Femur (tissue), 1 donor: ENCODE data around the gene MCMBP.
"Not testable (repeated sequence)": the region's sequence is repeated elsewhere in the genome, so short reads cannot be mapped to it uniquely, and the experiment has no call there.

Experiments used
- DNase-seq: peaks from one replicate; pipeline ENCODE4 v3.0.0-alpha.2; 2017

Gene MCMBP

DNA sequence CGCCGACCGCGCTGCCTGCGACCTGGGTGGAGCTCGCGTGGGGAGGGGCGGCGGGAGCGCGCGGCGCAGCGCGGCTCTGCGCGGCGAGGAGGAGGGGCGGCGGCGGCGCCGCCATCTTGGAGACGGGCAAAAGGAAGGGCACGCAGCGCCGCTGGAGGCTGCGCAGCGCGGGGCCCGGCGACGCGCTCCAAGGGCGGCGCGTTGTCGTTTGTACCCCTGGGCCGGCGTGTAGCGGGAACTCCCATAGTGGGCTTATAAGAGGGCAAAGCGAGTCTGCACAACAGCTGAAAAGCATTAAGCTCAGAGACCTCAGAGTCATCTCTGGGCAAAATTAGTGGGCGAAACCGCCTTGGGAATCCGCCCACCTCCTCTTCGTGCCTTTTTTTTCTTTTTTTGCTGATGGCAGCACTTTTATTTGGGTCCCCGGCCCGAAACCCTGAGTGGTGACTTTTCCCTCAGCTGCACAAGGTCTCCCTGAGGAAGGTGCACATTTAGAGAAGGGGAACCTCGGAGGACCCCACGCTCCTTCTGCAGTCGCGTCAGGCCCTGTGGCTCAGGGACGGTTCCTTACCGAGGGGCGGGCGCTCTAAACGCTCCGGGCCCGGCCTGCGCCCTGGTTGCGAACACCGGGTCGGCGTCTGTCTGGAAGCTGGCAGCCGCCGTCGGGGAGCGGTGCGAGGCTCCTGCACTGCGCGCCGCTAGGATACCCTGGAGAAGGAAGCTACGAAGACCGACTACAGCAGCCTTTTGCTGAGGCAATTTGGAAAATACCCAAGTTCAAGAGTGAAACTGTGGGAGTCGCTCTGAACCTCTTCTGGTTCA, 428 bp upstream of the MCMBP start:
- DNase-seq, result peak; percentile 93

DNA sequence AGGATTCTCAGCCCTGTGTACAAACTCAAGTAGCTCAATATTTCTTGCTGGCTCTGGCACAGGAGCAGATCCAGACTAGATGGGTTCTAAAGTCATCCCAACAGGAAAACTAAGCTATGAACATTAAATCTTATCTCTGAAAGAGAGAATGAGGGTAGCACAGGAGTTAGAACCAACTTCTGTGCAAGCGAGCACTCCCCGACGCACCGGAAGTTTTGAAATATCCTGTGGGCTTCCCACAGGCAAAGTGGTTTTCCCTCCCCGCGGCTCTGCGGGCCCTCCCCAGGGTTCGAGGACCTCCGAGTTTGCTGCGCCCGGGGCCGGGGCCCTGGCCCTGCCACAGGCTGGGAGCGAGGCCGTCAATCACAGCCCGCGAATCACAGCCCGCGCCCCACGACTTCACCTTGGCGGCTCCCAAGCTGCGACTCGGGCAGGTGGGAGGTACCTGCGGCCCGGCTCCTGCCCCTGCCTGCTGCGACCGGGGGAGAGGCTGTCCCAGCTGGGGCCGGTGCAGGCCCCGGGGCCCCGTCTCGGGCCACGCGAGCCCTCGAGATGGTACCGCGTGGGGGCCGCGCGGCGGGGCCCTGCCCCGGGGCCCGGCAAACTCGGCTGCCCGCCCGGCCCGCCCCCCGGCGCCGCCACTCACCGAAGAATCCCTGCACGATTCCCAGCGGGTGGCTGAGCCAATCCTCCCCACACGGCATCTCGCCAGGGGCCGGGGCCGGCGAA, 598 bp downstream of the MCMBP start:
- DNase-seq, result peak; percentile 43

DNA sequence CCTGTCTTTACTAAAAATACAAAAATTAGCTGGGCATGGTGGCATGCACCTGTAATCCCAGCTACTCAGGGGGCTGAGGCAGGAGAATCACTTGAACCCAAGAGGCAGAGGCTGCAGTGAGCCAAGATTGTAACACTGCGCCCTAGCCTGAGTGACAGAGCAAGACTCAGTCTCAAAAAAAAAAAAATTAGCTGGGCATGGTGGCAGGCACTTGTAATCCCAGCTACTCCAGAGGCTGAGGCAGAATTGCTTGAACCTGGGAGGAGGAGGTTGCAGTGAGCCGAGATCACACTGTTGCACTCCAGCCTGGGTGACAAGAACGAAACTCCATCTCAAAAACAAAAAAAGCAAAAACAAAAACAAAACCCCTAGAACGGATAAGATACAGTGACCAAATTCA, 3.2 kb downstream of the MCMBP start:
- DNase-seq, result not testable (repeated sequence)

DNA sequence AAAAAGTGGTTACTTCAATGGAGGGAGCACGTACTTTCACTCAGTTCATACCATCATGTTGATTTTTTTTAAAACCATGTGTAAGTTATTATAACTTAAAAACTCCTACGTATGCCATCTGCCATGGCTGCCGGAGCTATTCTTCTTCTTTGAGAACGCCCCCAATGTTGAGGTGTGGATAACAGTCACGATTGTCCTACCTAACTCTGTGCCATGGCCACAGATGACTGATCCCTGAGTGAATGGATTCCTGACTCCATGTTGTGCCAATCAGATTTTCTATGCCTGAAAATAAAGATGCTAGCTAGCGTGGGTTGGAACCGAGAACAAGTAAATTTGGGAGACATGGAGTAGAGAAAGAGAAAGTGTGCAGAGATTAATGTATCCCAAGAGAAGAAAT, 5.3 kb downstream of the MCMBP start:
- DNase-seq, result no peak

DNA sequence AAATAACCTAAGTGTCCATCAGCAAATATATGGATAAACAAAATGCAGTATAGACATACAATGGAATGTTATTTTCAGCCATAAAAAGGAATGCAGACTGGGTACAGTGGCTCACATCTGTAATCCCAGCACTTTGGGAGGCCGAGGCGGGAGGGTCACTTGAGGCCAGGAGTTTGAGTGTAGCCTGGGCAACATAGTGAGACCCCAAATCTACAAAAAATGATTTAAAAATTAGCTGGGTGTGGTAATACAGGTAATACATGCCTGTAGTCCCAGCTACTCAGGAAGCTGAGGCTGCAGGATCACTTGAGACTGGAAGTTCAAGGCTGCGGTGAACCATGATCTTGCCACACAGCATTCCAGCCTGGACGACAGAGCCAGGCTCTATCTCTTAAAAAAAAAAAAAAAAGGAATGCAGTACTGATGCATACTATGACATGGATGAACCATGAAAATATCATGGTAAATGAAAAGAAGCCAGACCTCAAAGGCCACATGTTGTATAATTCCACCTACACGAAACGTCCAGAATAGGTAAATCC, 6.9 kb downstream of the MCMBP start:
- DNase-seq, result no peak

DNA sequence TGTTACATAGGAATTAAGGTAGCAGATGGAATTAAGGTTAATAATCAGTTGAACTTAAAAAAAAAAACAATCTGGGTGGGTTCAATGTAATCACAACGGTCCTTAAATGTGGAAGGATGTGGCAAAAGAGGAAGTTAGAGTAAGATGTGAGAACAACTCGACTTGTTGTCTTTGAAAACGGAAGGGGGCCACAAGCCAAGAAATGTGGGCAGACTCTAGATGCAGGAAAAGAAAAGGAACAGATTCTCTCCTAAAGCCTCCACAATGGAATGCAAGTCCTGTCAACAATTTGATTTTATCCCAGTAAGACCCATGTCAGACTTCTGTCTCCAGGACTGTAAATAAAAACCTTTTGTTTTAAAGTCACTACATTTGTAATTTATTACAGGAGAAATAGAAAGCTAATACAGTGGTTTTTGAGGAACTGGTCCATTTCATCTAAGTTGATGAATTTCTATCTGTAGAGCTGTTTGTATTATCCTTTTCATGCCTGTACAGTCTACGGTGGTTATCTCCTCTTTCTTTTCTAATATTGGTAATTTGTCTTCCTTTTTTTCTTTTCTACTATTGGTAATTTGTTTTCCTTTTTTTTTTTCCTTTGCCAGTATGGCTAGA, 8.6 kb downstream of the MCMBP start:
- DNase-seq, result no peak

DNA sequence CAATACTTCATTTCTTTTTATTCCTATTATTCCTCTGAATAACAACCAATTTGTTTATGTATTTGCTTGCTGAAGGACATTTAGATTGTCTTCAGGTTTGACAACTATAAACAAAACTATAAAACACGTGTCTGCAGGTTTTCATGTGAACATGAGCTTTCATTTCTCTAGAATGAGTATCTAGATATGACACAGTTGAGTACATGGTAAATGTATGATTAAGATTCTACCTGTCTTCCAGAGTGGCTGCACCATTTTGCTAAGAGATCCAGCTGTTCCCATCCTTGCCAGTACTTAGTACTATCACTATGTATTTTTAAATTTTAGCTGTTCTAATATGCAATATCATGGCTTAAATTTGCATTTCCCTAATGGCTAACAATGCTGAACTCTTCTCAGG, 10.1 kb downstream of the MCMBP start:
- no peak for DNase-seq

DNA sequence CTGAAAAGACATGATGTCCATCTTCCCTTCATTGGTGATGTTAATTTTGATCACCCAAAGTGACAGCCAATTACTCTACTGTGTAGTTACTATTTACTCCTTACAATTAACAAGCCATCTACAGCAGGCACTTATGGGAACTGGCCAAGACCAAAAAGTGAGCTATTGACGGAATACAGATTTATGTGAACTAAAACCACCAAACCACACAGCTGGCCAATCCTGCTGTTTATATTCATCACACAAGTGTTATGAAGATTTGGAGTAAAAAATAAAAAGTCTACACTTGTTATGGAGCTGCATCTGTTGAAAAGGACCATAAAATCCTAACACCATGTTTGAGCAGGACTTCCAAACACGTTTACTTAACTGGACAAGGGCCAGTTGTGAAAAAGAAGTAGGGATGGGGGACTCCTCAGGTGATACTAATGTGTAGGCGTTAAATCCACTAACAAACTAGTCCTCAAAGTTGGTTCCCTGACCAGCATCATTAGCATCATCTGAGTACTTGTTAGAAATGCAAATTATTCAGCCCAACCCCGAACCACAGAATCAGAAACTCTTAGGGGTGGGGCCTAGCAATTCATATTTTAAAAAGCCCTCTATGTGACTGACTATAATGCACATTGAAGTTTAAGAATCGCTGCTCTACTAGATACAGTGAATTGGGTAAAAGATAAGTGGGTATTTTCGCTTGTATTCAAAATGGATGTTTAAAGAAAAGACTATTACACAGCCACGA, 11.6 kb downstream of the MCMBP start:
- no peak for DNase-seq

DNA sequence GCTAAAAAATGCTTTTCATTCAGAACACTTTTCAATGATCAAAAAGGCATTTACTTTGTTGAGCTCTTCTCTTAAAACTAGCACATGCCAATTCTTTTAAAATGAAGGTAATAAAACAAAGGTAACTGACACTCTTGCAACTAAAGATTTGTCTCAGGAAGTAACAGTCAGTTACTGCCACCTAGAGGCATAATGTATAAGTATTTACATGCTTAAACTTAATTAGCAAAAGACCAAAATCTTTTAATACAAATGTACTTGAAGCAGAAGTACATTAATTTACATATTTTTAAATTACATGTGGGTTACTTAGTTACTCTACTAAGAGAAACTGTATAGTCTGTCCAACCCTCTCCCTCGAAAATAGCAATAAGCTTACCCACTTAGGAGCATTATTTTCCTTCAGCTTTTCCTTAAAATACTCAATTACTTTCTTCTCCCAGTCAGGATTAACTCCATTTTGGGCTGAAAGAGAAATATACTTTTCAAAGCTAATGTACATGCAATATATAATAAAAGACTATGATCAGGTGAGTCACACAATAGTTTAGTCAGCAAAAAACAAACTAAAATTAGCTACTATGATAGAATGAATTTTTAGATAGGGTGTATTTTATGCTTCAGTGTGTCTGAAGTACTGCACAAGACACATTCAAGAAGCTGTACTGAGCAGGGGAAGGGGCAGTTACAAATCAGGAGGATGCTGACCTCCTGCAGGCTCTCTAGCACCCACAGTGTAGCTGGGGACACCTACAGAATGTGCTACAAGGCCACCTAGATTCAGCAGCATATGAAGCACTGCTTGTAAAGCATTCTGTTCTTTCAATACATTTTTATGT, 13.0 kb downstream of the MCMBP start:
- DNase-seq, result no peak

DNA sequence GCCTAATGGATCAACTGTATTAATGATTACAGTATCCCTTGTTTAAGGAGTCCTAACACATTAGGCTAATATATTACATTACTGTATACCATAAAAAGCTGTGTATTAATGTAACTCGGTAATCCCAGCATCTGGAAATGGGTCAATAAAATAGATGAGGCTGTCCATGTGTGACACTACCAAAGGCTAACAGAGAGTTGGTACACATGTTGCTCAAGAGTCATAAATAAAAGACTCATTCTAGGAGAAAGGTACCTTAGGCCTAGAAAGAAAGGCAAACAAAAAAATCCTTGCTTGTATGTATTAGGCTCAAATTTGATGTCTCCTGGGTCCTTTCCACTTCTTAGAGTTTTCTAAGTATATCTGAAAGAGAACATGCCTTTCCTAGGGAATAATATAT, 14.6 kb downstream of the MCMBP start:
- no peak for DNase-seq

DNA sequence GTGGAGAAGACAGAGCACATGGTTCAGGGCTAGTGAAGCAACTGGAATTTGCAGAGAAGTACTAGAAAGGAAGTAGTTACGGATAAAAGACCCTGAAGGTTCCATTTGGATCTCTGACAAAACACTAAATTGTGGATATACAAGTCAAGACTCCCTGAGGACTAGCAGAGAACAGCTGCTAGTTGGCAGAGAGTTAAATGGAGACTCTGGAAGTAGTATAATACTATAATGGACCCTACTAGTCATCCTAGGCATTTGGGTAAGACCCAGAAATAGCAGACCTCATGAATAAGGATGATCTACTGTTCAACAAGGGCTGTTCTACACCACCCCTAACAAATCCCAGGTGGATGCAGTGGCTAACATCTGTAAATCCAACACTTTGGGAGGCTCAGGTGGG, 19.1 kb downstream of the MCMBP start:
- DNase-seq, result no peak

DNA sequence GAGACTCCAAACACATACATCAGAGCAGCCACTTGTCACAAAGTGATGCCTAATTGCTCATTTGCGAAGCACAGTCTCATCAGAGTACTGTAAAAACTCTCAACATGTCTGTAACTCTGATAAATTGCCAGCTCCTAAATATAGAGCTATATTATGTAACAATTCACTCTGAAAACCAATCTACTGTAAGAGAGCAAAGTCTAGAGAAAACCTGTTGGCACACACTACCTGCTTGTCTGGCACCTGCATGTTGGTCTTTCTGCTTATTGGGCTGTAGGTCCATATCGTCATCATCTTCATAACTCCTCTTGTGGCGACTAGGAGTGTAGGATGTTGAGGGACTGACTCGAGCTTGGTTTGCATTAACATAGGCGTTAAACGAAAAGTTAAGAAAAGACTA, 19.8 kb downstream of the MCMBP start:
- no peak for DNase-seq

DNA sequence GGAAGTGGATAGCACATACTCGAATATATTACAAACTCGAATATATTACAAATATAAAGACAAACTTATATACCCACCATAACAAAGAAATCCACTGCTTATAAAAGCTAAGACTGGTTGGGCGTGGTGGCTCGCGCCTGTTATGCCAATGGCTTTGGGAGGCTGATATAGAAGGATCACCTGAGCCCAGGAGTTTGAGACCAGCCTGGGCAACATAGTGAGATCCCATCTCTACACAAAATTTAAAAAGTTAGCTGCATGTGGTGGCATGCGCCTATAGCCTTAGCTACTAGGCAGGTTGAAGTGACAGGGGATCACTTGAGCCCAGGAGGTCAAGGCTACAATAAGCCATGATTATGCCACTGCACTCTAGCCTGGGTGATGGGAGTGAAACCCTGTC, 20.4 kb downstream of the MCMBP start:
- DNase-seq, result no peak

DNA sequence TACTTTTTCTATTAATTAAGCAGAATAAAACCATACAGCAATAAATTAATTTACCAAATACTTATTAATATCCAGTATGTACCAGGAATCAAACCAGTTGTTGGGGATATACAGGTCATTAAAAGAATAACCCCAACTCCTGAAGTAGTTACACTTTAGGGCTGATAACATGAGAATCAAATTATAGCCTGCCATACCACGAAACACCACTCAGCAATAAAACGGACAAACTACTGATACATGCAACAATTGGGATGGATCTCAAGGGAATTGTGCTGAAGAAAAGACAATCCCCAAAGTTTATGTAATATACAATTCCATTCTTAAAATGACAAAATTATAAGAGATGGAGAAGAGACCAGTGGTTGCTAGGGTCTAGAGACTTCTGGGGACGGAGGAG, 22.7 kb downstream of the MCMBP start:
- DNase-seq, result no peak

DNA sequence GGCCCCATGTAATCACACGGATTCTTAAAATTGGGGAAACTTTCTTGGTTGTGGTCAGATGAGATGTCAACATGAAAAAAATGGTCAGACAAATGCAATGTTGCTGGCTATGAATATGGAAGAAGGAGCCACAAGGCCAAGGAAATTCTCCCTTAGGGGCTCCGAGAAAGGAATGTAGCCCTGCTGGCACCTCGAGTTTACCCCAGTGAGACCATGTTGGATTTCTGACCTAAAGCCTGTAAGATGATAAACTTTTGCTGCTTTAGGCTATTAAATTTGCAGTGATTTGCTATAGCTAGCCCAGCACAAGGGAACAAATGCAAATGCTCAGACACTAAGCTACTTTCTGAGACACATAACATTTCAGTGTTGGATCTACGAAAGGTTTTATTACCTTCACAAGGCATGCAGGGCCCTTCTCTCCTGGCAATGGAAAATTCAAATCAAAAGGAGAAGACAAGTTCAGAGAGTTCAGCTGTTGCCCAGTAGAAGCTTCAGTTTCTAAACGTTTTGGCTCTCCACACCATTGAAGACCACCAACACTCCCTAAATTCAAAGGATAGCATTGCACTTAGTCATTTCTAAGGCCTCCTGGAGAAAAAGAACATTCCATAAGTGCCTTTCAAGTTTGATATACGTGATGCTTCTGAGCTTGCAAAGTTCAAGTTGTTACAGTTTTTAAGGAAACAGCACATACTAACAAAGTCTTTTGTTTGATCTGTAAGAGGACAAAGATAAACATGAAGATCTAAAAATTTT, 23.4 kb downstream of the MCMBP start:
- no peak for DNase-seq

DNA sequence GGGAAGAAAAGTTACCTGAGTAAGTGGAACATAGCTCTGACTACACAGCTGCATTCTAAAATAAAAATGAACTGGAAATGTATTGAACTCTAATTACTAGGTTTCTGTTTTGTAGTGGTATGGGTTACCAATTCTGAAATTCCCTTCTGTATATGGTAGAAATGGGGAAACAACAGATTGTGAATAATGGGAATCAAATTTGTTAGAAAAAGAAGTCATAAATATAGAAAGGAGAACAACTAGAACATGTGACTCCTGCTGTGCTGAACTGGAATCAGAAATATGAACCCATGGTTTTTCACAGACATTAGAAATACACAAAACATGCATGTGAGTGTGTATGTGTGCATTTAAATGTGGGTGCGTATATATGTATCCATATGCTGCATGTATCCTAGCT, 27.0 kb downstream of the MCMBP start:
- DNase-seq, result no peak

DNA sequence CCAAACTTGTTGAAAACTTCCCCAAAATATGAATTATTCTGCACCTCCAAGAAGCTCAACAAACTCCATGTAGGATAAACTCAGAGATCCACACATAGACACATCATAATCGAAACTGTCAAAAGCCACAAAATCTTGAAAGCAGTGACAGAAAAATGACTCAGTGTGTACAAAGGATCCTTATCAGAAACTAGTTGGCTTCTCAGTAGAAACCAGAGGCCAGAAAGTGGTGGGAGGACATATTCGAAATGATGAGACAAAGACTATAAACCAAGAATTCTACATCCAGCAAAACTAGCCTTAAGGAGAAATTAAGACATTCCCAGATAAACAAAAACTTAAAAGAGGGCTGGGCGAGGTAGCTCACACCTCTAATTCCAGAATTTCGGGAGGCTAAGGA, 38.5 kb downstream of the MCMBP start:
- no peak for DNase-seq

DNA sequence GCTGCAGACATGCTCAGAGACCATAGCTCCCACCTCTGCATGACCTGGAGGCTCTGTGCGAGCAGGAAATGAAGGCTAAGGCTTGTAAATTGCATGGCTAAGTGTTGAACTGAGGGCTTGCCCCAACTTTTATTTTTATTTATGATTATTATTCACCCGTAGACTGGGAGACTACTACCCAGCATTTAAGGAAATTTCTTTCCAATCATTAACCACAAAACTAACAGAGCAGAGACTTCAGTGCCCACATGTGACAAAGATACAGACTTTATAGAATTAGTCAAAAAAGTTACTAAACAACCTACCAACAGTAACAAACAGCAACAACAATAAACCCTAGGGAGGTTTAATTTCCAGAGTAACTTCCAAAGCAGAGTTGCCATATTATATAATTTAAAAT, 39.7 kb downstream of the MCMBP start:
- no peak for DNase-seq

DNA sequence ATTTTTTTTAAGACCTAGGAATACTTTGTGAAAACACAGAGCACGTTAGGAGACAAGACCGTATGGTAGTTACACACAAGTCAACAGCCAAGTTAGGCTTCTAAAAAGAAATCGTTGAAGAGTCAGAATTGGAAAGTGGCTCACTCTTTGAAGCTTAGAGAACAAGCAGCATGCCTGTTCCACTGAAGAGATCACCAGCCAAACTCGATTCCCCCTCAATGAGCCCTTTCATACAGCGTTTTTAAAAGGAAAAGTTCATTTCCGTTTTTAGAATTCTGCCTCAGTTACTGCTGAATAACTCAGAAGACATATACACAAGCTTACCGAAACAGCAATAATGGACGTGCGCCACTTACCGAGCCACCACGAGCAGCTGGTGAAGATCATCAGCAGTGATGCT, 41.0 kb downstream of the MCMBP start:
- DNase-seq, result no peak

DNA sequence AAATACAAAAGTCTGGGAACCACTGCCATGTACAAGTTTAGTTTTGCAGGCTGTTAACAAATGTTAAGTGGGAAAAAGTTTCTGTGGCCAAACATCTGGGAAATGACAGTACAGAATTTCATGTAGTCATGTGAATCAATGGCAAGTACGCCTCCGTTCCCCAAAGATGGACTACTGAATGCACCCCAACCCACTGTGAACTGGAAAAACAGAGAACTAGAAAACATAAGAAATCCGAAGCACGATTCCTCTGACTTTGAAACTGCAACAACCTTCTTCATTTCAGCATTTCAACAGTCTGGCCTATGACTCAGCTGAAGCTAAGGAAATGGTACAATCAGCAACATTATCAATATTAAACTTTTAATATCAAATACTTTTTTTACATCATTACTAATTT, 41.8 kb downstream of the MCMBP start:
- DNase-seq, result no peak

DNA sequence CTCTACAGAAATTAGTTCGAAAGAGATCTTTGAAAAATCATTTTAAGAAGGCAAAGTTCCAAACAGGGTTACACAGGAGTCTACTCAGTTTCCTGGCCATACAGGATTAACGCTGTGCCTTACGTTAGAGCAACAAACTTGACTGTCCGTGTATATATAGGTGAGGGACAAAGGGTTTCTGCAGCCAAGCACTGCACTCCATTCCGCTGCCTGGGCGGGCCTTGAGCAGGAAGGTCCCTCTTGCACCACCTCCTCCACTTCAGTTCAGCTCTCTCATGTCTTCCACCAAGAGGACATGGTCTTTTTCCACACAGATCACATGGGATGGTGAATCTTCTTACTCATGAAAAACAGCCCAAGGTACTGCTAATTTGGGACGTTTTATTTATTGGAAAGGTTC, 43.2 kb downstream of the MCMBP start:
- DNase-seq, result no peak
